Subcutaneous abdominal adipose tissue (tissue), 5 donors: ENCODE data around the gene NCKIPSD.

ENCODE experiments used
- H3K27ac ChIP-seq: one replicate; pipeline ENCODE4 v1.7.0; 2013; ENCODE audit warnings: low read depth, mild to moderate bottlenecking, inconsistent platforms, low read length, moderate library complexity
- H3K27me3 ChIP-seq, 5 donors: one replicate each; pipeline ENCODE4 v1.7.0; 2013; ENCODE audit warnings: low read length in 5 of 5, inconsistent platforms in 1 of 5; ENCODE audit not compliant: control insufficient read depth in 5 of 5, insufficient read depth in 4 of 5
- H3K36me3 ChIP-seq, 5 donors: one replicate each; pipeline ENCODE4 v1.7.0; 2013; ENCODE audit warnings: low read length in 5 of 5; ENCODE audit not compliant: control insufficient read depth in 5 of 5, insufficient read depth in 5 of 5
- H3K4me1 ChIP-seq, 5 donors: one replicate each; pipeline ENCODE4 v1.7.0; 2013; ENCODE audit warnings: low read length in 5 of 5, mild to moderate bottlenecking in 3 of 5, moderate library complexity in 1 of 5; ENCODE audit not compliant: control insufficient read depth in 5 of 5, insufficient read depth in 5 of 5
- H3K4me3 ChIP-seq, 5 donors: one replicate each; pipeline ENCODE4 v1.7.0; 2013; ENCODE audit warnings: low read length in 5 of 5, low read depth in 1 of 5
- H3K9ac ChIP-seq, 5 donors: one replicate each; pipeline ENCODE4 v1.7.0; 2013; ENCODE audit warnings: low read length in 5 of 5, mild to moderate bottlenecking in 4 of 5, moderate library complexity in 3 of 5
- H3K9me3 ChIP-seq, 5 donors: one replicate each; pipeline ENCODE4 v1.7.0; 2013; ENCODE audit warnings: low read length in 5 of 5; ENCODE audit not compliant: control insufficient read depth in 5 of 5
- donor health status: healthy.
- donor health status: healthy.
- donor health status: healthy.
- donor health status: healthy.
- donor health status: healthy.

Gene NCKIPSD

DNA sequence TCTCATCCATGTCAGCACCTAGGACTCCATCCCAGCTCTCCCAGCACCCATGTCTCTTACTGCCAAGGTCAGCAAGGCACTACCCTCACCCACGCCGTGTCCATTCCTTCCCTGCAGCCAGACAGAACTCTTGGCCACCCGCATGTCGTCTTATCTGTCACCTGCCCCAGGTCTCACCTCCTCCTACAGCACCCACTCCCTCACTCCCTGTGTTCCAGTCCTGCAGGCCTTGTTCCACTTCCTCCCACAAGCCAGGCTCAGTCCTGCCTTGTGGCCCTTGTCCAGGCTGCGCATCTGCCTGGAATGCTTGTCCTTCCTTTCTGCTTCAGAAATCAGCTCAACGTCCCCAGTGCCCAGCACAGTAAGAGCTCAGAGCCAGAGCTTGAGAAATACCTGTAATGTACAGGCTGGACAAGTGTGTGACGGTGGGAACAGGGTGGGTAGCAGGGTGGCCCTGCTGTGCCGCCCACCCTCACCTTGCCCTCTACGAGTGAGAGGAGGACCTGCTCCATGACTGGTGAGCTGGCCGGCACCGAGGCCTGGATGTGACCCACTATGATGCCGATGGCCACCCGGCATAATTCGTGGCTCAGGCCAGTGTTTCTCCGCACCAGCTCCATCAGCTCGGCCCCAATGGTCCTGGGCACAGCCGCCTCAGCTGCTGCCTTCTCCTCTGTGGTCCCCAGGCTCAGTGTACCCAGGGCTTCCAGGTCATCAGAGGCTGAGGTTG is 4.7 kb downstream of the NCKIPSD start:
- no peaks in the 10 kb centered on the region for H3K27me3 ChIP-seq
- H3K36me3 ChIP-seq = peaks cover 0 to 61% (median 59%) of the 10 kb centered on the region in 5 donors
- H3K4me3 ChIP-seq = no peak overlapping the region
- H3K4me1 ChIP-seq = peaks cover 5 to 29% (median 26%) of the 10 kb centered on the region in 5 donors
- H3K9me3 ChIP-seq = no peaks in the 10 kb centered on the region
- H3K27ac ChIP-seq = no peak overlapping the region
- H3K9ac ChIP-seq = no peak overlapping the region

DNA sequence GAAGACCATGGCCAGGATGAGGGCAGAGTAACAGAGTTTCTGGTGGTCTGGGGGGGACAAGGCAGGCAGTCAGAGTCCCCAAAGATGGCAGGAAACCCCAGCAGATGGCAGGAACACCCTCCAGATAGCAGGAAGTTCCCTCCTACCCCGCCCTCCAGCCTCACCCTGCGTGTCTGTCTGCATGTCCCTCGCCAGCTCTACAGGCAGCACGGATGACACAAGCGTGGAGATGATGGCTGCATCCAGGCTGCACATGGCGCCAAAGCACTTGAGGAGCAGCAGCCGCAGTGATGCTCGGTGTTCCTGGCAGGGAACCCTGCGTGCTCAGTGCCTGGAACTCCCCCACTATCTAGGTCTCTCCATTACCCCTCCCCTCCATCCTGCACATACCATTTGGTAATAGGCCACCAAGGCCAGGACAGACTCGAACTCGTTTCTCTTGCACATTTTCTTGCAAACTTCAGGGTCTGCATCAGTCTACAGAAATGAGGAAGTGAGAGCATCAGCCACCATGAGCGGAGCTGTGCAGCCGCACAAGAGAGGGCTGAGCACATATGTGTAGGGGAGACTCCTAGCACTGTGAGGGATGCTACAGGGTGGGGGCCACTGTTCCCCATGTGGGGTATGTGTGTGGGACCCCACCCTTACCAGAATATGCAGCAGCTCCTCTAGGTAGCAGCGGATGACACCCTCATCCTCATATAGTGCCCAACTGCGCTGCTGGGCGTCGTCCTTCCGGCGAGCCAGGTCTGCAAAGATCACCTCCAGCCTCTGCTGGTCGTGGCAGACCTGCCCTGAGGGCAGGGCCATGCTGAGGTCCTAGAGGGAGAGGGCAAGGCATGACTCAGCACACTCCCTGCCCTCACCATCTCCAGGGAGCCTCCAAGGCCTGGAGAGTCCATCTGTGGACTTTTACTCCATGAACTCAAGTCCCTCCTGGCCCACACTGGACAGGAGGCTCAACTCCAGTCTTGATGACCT is 6.0 kb downstream of the NCKIPSD start:
- peaks cover 0 to 69% (median 64%) of the 10 kb centered on the region in 5 donors for H3K36me3 ChIP-seq
- H3K27me3 ChIP-seq = no peaks in the 10 kb centered on the region
- no peak overlapping the region for H3K27ac ChIP-seq
- H3K4me3 ChIP-seq = no peak overlapping the region
- no peaks in the 10 kb centered on the region for H3K9me3 ChIP-seq
- no peak overlapping the region for H3K9ac ChIP-seq
- H3K4me1 ChIP-seq = peaks cover 5 to 18% (median 17%) of the 10 kb centered on the region in 5 donors

DNA sequence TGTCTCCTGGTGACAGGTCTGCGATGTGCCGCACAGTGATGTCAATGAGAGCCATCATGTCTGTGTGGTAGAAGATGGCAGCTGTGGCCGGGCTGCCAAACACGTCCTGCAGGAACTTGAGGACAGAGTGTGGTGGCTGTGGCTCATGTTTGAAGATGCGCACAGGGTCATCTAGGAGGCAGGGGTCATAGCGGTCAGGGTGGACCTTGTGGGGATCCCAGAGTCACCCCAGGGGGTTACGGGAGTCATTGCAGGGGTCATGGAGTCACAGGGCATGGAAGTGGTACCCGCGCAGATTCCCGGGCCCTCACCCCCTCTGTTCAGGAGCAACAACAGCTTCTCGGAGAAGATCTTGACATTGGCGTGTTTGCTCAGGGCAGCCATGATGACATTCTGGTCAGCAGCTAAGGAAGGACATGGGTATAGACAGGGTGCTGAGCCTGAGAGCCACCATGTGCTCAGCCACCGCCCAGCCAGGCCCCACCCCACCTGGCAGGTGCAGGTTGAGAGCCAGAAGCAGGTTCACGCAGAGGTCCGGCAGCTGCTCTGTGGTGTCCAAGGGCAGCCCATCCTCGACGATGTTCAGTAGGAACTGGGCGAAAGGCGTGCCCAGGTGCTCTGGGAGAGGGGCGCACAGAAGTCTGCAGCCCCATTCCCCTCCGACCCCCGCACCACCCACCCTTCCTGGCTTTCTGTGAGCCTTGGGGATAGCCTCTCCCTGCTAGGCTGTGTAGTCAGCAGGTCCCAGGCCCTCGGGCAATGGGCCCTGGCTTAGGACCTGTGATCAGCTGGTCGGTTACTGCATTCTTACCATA is 6.9 kb downstream of the NCKIPSD start:
- no peaks in the 10 kb centered on the region for H3K27me3 ChIP-seq
- peaks cover 0 to 78% (median 72%) of the 10 kb centered on the region in 5 donors for H3K36me3 ChIP-seq
- H3K4me1 ChIP-seq = peaks cover 0 to 9% (median 8%) of the 10 kb centered on the region in 5 donors
- no peaks in the 10 kb centered on the region for H3K9me3 ChIP-seq
- H3K4me3 ChIP-seq = no peak overlapping the region
- H3K9ac ChIP-seq = no peak overlapping the region
- no peak overlapping the region for H3K27ac ChIP-seq

DNA sequence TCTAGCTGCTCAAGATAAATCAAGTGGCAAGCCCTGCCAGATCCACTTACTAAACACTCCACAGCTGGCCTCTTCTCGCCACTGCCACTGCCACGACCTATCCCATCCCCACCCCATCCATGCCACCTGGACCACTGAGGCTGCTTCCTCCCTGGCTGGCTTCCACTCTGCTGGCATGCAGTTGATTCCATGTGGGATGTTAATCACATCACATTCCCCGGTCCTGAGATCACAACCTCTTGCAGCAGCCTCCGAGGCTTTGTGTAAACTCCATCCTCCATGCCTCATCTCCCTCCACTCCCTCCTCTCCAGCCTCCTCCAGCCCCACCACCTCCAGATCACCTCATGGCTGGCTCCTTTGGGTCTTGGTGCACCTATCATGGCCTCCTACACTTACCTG is 7.7 kb downstream of the NCKIPSD start:
- peaks cover 0 to 2% (median under 1%) of the 10 kb centered on the region in 5 donors for H3K4me1 ChIP-seq
- no peaks in the 10 kb centered on the region for H3K9me3 ChIP-seq
- H3K27me3 ChIP-seq = no peaks in the 10 kb centered on the region
- no peak overlapping the region for H3K4me3 ChIP-seq
- H3K9ac ChIP-seq = no peak overlapping the region
- H3K36me3 ChIP-seq = peaks cover 0 to 78% (median 72%) of the 10 kb centered on the region in 5 donors
- H3K27ac ChIP-seq = no peak overlapping the region

DNA sequence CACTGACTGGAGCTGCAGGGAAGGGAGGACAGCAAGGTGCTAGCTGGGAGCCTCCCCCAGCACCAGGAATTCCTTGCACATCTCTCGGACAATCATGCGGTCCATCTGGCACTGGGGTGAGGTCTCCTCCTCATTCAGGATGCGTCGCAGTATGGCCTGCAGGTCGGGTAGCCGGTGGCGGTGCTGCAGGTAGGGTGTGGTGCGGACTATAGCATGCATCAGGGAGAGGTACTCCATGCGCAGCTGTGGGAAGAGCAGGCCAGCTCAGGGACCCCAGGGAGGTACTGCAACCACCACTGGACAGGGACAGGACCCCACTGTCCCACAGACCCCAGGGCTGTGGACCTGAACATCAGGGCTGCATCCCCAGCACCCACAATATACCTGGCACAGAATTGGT is 11.2 kb downstream of the NCKIPSD start:
- Histone ChIP-seq H3K9me3 (no peaks in the 10 kb centered on the region), H3K4me1 (no peaks in the 10 kb centered on the region), H3K27me3 (no peaks in the 10 kb centered on the region), H3K36me3 (peaks cover 0 to 54% (median 47%) of the 10 kb centered on the region in 5 donors), H3K27ac (no peak overlapping the region), H3K4me3 (no peak overlapping the region), H3K9ac (no peak overlapping the region)

DNA sequence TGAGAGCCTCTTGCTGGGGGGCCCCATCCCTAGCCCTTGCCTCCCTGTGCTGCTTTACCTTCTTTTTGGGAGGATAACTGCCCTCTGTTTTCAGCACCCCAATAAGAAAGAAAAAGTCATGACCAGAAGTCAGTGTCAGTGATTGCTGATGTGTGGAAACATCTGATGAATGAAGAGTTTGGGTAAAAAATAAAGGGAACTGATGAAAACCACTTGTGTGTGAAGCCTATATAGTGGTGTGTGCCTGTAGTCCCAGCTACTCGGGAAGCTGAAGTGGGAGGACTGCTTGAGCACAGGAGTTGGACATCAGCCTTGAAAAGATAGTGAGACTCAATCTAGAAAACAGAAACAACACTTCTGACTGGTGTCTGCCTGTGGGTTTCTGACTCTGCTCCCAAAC is 13.2 kb downstream of the NCKIPSD start:
- Histone ChIP-seq H3K9me3 (no peaks in the 10 kb centered on the region), H3K9ac (no peak overlapping the region), H3K4me3 (no peak overlapping the region), H3K27me3 (no peaks in the 10 kb centered on the region), H3K27ac (no peak overlapping the region), H3K4me1 (no peaks in the 10 kb centered on the region), H3K36me3 (peaks cover 0 to 34% (median 27%) of the 10 kb centered on the region in 5 donors)

DNA sequence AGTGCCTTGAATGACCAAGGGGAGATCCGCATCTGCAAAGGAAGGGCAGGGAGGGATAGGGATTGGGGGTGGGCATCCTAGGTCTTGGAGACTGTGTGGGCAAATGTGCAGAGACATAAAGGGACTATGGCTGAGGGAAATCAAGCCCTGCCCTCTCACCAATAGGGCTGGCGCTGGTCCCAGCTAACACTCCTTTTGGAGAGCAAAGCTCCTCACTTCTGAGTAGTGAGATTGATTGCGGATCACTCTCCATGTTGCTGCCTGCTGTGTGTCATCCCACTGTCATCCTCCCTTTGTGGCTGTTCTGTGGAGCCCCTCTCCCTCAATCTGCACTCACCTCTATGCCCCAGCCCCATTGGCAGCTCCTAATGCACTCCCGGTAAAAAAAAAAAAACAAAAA is 20.8 kb downstream of the NCKIPSD start:
- Histone ChIP-seq H3K9ac (no peak overlapping the region), H3K27me3 (peaks cover 0 to 33% (median 24%) of the 10 kb centered on the region in 5 donors), H3K4me1 (peaks cover 0 to 33% (median 28%) of the 10 kb centered on the region in 5 donors), H3K4me3 (no peak overlapping the region), H3K27ac (no peak overlapping the region), H3K9me3 (no peaks in the 10 kb centered on the region), H3K36me3 (no peaks in the 10 kb centered on the region)

DNA sequence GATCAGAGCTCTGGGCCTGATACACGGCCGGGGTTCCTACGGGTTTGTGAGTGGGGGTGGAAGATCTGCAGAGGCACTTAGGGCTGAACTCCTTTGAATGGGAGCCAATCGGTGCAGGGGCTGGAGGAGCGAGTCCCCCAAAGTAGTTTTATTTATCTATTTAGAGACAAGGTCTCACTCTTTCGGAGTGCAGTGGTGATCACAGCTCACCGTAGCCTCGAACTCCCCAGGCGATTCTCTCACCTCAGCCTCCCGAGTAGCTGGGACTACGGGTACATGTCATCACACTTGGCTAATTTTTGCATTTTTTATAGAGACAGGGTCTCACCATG is 21.4 kb downstream of the NCKIPSD start:
- no peaks in the 10 kb centered on the region for H3K36me3 ChIP-seq
- H3K9ac ChIP-seq = no peak overlapping the region
- H3K27me3 ChIP-seq = peaks cover 0 to 36% (median 30%) of the 10 kb centered on the region in 5 donors
- no peak overlapping the region for H3K27ac ChIP-seq
- no peaks in the 10 kb centered on the region for H3K9me3 ChIP-seq
- peak overlapping the region in 3 of 5 donors; percentile 64 to 72 (median 66) for H3K4me3 ChIP-seq
- H3K4me1 ChIP-seq = peaks cover 0 to 33% (median 28%) of the 10 kb centered on the region in 5 donors

DNA sequence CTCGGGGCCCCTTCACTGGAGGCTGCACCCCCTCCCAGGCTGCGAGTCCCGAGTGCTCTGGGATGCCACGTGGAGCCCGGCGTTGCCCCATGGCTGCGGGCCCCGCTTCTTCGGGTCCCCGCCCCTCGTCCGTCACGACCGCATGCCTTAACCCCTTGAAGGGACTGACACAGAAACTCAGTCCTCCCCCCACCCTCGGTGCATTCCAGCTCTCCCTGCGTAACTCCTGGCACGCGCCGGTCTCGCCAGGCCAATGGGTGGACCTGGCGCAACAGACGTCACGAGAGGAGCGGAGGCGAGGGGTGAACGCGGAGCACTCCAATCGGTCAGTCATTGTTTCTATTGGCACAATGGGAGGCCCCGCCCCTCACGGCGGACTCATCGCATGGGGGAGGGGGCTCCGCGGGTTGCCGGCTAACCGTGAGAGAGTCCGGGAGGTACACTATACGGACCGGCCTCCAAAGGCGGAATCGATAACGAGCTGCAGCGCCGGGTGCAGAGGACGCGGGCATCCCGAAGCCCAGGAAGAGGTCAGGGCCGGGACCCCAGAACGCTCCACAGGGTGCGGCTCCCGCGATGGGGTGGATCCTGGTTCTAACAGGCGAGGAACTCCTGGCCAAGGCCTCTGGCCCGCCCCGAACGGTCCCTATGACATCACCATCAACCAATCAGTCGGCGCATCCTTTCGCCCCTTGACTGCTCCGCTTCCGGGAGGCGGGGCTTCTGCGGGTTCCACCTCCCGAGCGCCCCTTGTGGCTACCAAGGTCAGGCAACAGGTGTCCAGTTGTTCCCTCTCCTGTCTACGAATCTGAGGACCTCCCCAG is 22.0 kb downstream of the NCKIPSD start:
- Histone ChIP-seq H3K9me3 (no peaks in the 10 kb centered on the region), H3K27me3 (peaks cover 0 to 36% (median 31%) of the 10 kb centered on the region in 5 donors), H3K9ac (peak overlapping the region in 2 of 5 donors; percentile 39 to 43), H3K36me3 (no peaks in the 10 kb centered on the region), H3K27ac (no peak overlapping the region), H3K4me1 (peaks cover 0 to 33% (median 28%) of the 10 kb centered on the region in 5 donors), H3K4me3 (peak overlapping the region in 4 of 5 donors; percentile 64 to 72 (median 65))
